NCI-H460 (cell line): ENCODE measurements around the gene TMX2. TPM values are rescaled to one million over a fixed set of nuclear protein-coding genes. Genes with fewer than 3 reads are reported as not detected.

Experiments used
- DNase-seq: peaks from one replicate; pipeline ENCODE4 v3.0.0-alpha.2; 2016; ENCODE audit warnings: low read depth; ENCODE audit errors: extremely low read depth
- total RNA-seq: library from RNA; depleted of rRNA; stranded (reverse); fragments of >200 nt; shearing (Covaris generic); gene quantifications from 2 replicates; pipeline ENCODE4 v1.2.3, GENCODE V29; 2014

The TMX2 gene
- total RNA-seq, 1 experiment from 2014 or later, result 126 TPM

DNA sequence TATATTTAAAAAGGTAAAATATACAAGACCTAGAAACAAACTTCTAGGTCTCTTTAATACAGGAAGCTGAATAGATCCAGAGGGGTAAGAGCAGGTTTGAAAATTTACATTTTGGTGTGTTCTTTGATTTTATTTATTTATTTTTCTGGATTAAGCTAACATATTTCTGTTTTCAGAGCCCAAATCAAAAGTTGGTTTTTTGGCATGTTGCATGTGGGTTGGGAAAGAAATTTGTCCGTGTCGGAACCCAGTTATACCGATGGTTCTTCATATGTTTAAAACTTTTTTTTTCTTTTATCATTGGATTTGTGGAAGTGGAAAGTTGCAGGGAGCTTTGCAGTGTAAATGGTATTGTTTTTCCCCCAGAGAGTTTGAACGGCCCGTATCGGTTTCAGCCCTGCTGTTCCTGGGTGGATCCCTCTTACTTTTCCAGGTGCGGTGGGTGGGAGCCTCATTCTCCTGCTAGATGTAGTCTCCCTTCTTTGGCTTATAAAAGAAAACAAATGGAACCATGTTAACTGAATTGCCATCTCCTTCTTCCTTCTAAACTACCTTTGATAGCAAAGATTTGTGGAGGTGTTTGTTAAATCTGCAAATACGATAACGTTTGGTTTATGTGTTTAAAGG is 50.0 kb downstream of the TMX2 start:
- DNase-seq, result no peak

DNA sequence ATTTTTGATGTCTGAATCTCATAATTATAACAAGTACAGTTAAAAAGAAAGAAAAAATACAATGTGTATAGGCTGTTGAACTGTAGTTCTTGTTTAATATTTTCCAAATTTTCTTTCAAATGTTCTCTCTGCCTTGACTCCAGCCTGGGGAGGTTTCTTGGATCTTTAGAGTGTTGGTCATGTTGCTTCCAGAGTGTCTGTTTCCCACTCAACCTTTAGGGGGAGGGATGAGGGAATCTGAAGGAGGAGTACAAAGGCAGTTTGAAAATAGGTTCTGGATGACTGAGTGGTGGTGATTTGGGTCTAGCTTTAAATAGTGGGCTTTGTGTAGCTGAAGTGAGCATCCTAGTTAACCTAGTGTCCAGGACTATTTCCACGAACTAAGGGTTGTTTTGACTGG is 51.2 kb downstream of the TMX2 start:
- no peak for DNase-seq

DNA sequence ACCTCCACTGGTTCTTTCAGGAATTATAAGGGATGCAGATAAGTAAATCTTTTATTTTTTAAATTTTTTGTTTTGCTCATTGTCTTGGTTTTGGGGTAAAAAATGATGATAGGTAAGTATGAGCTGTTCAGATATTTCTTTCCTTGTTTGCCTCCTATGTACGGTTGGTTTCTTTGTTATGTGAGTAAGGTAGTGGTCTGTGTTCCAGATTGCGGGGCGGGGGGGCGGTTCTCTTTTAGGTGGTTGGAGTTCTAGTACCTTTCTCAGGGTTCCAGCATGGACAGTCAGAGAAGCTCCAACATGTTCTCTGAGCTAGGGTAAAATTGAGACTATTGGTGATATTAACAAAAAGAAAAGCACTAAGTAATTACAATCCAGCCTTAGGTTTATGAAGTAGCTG is 51.6 kb downstream of the TMX2 start:
- no peak for DNase-seq

DNA sequence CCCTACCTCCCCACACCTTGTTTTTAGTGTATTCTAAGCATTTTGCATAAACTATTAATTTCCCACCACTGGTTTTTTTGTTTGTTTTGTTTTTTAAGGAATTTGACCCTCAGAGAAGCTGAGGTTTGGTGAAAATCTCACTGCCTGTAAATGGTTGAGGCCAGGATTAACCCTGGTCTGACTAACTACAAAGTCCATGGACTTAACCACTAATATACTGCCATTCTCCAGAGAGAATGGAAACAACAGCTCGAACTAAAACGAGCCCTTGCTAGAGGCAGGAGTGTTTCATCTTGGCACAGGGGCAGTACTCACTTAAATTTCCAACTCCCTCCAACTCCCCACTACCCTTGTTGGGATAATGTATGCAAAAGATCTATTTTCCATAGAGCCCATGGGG is 52.2 kb downstream of the TMX2 start:
- DNase-seq, result no peak

DNA sequence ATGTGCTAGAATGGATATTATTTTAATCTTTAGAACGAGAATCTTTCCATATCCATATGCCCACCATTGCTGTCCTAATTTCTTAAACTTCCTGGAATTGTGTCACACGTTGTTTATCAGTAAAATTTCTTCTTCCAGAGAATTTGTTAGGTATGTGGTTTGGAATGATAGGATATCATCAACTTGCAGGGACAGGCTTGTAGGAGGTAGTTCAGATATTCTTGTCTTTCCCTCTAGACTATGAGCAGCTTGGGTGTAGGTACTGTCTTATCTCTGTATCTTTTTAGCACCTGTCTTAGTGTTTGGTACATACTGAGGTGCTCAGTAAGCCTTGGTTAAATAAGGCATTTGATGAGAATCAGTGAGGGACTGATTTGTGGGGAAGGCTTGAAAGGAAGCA is 52.6 kb downstream of the TMX2 start:
- no peak for DNase-seq

DNA sequence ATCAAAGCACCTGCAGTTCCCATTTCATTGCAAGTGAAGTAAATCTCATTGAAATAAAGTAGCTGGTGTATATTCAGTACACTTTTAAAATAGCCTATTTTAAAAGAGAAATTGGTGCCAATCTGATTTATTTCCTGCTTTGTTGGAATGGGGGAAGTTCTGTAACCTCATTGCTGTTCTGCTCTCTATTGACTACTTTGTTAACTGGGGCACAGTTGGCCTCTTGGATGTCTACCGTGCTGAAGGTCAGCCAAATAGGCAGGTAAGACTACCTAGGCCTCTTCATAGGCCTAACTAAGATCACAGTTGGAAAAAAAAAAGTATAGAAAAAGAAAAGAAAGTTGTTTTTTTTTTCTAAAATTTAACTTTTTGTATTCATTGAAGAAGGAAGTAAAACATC is 58.4 kb downstream of the TMX2 start:
- DNase-seq, result no peak

DNA sequence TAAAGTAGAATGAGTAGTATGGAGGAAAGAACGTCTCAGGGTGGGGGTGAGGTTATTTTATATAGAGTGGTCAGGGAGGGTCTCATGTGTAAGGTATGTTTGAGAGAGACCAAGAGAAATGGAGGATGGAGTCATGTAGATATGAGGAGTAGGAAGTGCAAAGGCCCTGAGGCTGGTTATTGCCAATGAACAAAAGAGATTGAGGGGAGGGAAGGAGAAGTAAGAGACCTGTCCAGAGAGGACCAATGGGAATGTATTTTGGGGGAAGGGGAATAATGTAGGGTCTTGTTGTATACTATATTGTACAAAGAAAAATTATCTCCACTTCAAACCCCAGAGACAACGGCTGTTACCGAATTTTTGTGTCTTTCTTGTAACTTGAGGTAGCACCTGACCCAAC is 59.0 kb downstream of the TMX2 start:
- DNase-seq, result no peak

DNA sequence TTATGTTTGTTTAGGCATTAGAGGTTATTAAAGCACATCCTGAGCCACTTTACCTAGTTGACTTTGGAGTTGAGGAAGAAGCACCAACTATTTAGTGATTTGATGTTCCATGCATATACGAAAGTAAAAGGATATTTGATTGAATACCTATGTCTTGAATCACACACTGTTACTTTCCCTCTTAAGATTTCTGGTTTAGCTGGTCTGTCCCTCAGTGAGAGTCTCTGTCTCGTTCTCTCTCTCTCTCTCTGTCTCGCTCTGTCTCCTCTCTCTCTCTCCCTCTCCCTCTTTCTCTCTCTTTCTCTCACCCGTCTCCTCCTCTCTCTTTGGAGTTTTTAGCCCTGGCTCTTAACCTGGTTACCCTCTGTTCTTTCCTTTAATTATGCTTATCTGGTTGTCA is 60.2 kb downstream of the TMX2 start:
- no peak for DNase-seq

DNA sequence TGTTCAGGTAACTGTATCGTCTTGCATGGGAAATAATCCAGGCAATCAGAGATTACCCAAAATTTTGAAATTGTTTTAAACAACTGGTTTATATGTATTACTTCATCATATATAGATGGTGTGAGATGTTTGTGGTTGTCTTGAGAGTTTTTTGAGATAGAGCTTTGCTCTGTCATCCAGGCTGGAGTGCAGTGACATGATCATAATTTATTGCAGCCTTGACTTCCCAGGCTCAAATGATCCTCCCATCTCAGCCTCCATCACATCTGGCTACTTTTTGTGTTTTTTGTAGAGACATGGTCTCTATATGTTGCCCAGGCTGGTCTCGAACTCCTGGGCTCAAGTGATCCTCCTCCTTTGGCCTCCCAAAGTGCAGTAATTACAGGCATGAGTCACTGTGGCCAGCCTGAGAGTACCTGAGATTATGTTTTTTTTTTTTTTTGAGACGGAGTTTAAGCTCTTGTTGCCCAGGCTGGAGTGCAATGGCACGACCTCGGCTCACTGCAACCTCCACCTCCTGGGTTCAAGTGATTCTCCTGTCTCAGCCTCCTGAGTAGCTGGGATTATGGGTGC is 60.7 kb downstream of the TMX2 start:
- no peak for DNase-seq

DNA sequence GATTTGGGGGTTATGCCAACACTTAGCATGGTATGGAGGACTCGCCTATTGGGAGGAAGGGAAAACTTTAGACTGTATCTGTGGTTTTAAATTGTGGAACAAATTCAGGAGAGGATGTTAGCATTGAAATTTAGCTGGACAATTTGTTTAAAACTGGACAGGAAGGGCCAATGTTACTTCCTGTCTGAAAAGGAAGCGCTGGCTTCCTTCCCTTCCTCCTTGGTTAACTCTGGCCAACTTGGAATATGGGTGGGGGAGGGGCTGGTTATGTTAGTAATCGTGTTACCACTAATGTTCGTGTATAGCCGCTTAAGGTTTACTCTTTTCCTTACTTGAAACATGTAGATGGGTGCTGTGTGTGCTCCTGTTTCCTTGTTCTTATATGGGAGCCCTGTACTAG is 63.1 kb downstream of the TMX2 start:
- no peak for DNase-seq

DNA sequence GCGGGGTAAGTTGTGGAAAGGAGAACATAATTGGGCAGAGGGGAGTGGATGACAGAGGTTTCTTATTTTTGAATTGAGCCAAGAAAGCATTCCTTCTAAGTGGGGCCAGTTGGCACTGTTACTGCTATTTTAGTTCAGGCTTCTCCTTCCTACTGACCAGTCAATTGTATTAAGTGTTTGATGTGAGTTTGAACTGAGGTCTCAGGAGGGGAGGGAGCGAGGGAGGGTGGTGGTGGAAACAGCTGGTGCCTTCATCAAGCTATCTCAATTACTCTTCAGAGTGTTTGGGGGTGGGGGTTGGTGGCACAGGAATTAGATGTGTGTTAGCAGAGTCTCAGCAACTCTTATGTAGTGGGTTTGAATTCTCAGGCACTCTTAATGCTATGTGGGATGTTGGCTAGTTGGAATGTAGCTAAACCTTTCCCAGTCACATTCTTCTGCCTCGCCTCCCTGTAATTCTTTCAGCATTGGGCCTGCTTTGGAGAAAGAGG is 63.7 kb downstream of the TMX2 start:
- DNase-seq, result no peak

DNA sequence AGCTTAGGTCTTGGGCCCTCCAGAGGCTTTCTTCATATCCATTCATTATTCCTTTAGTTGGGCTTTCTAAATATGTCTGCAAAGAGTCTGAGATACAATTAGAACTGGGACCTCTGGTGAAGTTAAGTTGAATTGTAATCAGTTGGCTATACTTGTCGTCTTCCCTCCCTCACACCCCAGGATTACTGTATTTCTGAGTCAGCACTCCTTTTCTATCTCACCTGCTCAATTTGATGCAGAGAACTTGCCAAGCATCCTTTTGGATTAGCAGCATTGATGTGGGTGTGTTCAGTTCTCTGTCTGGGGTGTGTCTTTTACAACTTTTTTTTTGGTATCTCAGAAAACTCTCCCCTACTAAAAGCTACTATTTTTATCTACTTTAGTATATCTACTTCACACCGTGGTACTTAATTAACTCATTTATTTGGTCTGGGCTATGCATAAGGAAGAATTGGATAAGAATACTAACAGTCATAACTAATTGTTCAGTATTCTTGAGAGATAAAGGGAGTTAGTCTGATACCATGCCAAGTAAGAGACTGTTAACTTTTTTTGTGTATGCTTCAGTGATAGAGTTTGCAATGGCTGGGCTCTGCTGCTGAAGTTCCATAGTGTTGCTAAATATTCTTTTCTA is 64.3 kb downstream of the TMX2 start:
- DNase-seq, result no peak

DNA sequence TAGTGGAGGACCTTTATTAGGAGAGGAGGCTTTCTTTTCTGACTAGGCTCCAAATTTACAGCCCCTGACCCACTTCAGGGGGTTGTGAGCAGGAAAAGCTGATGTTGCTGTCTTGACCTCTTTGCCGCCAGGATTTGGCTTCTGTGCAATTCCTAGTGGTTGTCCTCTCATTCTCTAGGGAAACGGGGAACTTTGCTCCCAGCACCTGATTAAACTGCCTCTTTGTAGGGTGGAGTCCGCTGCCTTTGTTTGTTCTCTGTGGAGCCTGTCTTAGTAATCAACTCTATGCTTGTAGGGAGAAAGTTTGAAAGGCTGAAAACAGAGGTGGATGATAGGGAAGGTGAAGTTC is 65.5 kb downstream of the TMX2 start:
- DNase-seq, result no peak

DNA sequence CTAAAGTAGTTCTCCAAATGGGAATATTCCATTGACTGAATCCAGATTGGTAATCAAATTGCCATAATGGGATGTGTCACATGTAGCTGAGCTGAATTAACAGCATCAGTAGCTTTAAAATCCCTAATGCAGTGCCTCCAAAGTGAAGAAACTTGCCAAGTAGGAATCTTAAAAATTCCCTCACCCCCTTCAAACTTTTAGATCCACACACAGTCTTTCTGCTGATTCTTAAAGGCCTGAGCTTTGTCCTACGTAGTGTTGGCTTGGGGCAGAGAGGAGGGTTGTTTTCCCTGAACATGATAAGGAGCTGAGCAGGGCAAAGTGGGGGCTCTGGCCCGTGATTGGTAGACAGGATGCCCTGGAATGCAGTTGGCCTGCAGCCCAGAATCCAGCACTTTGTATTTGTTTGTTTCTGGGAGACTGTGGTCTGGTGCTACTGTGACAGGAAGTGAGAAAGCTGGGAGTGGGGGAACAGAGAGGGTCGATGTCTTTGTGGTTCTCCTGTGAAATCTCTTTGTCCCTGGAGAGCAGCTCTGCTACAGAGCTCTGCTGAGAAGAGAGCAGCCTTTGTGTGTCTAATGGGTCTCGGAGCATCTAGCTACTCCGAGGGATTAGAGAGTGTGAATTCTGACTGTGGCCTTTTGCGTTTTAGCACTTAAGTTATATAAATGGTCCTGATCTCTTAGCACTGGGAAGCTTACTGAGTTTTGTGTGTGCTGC is 66.1 kb downstream of the TMX2 start:
- peak; percentile 83 for DNase-seq

DNA sequence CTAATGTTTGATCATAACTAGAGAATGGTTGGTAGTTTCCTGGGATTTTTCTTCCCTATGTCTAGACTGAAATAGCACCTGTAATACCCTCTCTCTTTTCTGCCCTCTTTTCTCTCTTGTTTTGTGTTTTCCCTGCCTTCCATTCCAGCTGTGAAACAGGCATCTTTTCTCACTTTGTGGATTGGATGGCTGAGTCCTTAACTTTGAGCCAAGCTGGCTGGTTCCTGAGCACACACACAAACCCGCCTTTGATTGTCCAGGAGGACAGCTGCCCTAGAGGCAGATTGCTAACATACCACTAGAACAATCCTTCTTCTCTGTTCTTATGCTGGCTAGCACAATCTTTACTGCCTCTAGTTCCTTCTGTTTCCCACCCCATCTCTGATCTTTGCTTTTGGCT is 66.9 kb downstream of the TMX2 start:
- DNase-seq, result no peak

DNA sequence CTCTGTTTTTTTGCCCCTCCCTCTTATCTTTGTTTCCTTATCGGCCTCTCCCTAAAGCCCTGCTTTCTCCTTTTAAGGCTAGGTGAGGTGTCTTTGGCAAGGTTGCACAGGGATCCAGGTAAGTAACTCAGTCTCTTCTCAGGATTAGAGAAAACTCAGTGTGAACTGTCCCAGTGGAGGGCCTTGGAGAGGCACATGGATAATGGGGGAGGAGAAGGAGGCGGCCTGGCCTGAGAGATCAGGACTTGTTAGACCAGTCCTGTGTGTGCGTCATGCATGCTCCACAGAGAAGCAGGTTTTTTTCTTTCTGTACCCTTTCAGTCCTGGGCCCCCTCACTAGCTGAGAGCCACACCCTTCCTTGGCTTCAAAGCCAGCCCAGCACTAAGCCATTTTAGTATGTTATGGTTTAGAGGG is 69.1 kb downstream of the TMX2 start:
- DNase-seq, result no peak

DNA sequence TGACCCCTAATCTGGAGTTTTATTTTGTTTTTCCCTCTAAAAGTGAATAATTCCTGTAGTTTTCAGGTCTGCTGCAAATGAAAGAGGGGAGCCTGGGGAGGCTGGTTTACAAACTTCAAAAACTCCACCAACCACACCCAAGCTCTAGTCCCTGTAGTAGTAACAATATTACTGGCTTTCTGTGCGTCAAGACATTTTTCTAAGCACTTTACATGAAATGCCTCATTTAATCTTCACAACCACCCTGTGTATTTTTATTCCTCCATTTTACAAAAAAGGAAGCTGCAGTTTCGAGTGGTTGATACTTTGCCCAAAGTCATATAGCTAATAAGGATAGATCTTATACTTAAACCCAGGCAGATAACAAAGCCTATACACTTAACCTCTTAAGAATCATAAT is 72.7 kb downstream of the TMX2 start:
- no peak for DNase-seq

DNA sequence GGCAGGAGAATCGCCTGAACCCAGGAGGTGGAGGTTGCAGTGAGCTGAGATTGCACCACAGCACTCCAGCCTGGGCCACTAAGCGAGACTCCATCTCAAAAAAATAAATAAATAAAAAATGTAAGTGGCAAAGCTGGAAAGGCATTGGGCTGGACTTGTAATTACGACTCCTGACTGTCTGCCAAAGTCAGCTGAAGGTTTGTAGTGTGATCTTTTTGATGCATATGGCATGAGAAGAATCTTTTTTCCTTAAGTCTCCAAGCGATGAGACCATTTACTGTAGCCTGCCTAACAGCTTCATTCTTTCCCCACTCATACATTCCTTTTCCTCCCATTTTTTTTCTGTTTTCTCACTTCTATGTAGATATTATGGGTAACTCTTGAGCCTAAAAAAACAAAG is 74.0 kb downstream of the TMX2 start:
- DNase-seq, result no peak

DNA sequence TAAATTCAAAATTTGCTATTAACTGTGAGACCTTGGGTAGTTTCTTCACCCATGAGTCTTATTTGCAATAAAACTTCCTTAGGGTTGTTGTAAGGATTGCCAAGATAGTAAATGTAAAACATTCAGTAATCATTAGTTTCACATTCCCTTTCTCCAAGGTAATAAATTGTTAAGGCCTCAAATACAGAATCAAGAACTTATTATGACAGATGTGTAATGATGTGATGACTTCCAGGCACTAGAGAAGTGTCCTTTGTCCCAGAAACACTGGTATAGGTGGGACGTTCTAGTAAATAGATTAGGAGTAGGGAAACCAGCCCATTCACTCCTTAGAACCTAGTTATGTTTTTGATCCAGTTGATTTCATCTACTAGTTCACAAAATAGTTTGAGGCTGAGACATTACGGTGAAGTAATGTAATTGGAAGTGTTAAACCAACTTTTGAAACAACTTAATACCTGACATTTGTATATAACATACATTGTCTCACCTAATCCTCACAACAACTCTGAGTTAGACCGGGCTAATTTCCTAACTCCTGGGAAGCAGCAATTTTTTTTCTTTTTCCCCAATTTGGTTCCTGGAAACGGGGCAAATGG is 74.7 kb downstream of the TMX2 start:
- no peak for DNase-seq

DNA sequence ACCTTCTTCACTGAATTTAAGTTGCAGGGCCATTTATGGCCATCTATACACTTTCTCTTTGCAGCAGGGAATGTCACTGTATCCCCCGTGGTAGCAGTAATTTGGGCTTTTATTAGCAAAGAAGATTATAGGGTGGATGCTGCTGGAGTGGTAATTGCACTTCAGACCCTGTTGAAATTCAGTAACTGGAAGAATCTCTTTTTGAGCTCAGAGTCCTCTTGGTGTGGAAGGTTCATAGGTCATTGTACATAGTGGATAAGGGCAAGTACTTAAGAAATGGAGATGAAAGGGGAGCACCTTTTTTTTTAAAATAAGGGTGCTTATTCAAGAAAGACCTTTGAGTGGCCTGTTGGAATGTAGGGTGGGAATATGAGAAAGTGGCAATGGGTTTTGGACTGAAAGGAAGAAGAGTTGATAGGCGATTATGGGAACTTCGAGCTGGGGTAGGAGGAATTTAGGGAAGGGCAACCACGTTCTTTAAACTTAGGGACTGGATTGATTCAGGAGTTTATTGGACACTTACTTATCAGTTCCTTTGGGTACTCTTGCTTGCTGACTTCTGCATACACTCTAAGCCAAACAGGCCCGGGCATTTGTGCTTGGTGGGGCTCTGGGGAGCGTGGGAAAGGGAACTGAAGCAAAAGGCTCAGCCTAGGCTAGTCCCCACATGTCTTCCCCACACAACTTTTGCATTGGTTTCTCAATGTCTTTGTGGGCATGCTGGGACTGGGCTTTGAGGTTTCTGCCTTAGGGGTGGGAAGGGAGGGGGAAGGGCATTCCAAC is 75.7 kb downstream of the TMX2 start:
- no peak for DNase-seq

DNA sequence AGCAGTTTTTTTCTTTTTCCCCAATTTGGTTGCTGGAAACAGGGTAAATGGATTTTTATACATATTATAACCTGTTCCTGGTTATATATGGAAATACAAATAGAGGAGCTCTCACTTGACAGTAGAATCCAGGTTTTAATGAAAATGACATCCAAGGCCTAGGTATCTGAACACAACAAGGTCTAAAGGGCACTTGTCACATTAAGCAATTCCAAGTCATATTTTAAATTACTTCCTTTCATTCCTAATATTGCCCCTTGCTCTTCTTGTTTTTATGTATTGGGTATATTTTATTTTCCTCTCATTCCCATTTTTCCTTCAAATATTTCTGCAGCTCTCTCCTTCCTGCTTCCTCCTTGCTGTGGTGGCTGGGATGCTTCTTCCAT is 76.3 kb downstream of the TMX2 start:
- DNase-seq, result no peak
